Astrocyte of the cerebellum (primary cell): ENCODE data around the gene TRIM51.

ENCODE experiments used
- DNase-seq: peaks from one replicate; pipeline ENCODE4 v3.0.0-alpha.2; 2011; ENCODE audit warnings: low read depth
- H3K4me3 ChIP-seq: 2 replicates; pipeline ENCODE4 v1.5.1; 2011; ENCODE audit warnings: mild to moderate bottlenecking, low read depth, low read length, moderate library complexity
- in situ Hi-C: cut with HindIII; loops from 2 replicates; pipeline ENCODE4 v1.10.0; 2017; ENCODE audit warnings: low sequenced_read_pairs
- TF ChIP-seq, protein P1 (sequence below): IDR thresholded peaks from 2 replicates; pipeline ENCODE4 v1.5.1; 2012; ENCODE audit warnings: low read length, low read depth, moderate library complexity, mild to moderate bottlenecking; ENCODE audit errors: missing control alignments

Gene TRIM51

DNA sequence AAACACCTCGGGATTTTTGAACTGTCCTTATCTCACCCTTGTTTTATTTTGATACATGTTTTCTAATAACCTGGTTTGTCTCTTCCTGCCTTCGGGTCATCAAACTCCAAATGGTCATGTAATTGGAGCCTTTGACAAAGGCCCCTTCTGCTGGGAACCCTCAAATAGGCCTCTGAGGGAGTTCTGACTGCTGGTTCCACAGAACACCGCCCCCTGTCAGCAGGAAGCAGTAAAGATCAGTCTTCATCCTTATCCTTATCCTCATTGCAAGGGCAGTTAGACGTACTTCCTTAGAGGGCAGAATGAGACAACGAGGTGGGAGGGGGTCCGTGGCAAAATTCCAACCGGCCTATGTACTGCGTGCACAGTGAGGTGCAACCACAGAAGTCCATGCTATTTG, 12.1 kb downstream of the TRIM51 start:
- H3K4me3 ChIP-seq: no peak overlapping the region
- TF ChIP-seq, protein P1, sequence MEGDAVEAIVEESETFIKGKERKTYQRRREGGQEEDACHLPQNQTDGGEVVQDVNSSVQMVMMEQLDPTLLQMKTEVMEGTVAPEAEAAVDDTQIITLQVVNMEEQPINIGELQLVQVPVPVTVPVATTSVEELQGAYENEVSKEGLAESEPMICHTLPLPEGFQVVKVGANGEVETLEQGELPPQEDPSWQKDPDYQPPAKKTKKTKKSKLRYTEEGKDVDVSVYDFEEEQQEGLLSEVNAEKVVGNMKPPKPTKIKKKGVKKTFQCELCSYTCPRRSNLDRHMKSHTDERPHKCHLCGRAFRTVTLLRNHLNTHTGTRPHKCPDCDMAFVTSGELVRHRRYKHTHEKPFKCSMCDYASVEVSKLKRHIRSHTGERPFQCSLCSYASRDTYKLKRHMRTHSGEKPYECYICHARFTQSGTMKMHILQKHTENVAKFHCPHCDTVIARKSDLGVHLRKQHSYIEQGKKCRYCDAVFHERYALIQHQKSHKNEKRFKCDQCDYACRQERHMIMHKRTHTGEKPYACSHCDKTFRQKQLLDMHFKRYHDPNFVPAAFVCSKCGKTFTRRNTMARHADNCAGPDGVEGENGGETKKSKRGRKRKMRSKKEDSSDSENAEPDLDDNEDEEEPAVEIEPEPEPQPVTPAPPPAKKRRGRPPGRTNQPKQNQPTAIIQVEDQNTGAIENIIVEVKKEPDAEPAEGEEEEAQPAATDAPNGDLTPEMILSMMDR: no peak
- DNase-seq: no peak
- in situ Hi-C loops: no loop called here

DNA sequence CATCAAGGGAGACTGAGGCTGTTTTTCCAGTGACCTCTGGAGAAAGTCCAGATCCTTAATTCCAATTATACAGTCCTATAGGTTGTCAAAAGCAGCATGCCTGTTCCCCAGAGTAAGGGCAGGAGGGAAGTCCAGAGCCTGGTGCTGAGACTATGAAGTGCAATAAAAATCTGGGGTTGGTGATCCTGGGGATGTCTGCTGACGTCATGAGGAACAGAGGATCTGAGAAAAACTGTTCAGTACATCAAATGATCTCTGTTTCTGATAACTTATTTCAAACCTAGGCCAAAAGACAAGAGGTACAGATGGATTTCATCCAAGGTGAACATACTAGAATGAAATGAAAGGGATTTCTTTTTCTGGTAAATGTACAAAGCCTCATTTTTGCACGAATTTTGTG, 19.2 kb downstream of the TRIM51 start:
- no peak for DNase-seq
- H3K4me3 ChIP-seq: no peak overlapping the region
- TF ChIP-seq, protein P1: no peak
- in situ Hi-C loops: no loop called here

DNA sequence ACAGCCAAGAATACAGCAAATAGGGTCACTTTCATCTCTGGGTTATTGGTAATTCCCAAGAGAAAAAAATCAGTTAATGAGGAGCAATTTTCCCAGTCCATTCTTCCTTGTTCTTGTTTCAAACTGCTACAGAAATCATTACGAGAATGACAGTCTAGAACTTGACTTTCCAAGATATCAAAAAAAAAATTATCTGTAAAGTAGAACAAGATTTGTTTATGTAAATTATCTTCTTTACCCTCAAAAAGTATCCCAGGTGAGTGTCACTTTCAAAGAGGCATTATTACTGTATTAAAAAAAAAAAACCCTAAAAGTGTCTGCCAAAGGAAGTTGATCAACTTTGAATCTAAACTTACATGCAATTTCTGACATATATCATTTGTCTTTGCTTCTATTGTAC, 31.4 kb downstream of the TRIM51 start, which contains the start of gene OR5W2:
OR5W2 (minus strand) TSS at position 101 of the 400 bp plus-strand sequence; CDS start at position 101, 0 bp downstream.
- H3K4me3 ChIP-seq: no peak within 1 kb of the TSS
- TF ChIP-seq, protein P1: no peak
- DNase-seq: no peak
- in situ Hi-C loops: no loop called here

DNA sequence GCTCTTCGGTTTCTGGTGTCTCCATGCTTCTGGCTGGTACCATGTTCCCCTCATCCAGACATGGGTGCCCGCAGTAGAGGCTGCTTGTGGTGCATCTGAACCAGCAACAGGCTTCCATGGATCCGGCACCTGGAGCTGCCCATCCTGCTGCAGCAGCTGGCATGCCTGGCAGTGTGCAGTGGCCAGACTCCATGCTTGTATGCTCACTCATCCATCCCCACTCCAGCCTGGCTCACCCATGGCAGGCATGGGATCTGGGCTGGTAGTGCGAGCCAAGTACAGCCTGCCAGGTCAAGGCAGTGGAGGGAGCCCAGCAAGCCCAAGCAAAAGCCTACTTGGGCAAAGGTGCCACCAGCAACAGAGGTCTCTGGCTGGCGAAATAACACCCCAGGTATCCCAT, 37.4 kb downstream of the TRIM51 start:
- in situ Hi-C loops: no loop called here
- no peak for DNase-seq
- TF ChIP-seq, protein P1: no peak
- no peak overlapping the region for H3K4me3 ChIP-seq

DNA sequence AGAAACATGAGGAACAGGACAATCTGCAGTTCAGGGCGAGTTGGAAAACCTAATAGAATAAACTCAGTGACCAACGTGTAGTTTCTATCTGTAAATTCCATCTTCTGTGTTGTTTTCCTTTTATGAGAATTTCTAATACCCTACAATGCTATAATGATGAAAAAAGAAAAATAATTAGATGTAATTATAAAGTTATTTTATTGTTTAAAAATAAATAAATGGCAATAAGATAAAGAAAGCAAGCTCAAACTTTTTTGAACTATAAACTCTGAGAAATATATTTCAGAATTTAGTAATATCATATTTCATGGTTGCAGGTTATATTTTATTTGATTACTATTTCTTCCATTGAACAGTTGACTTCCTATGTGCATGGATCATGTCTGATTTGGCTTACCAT, 53.2 kb downstream of the TRIM51 start, which contains the start of gene OR5I1:
OR5I1 (minus strand) TSS at position 101 of the 400 bp plus-strand sequence; CDS start at position 101, 0 bp downstream.
- no peak for DNase-seq
- in situ Hi-C loops: no loop called here
- TF ChIP-seq, protein P1: no peak
- no peak within 1 kb of the TSS for H3K4me3 ChIP-seq
